Keratinocyte (primary cell): ENCODE results near the gene SYT15B.
"Not testable (repeated sequence)": the region's sequence is repeated elsewhere in the genome, so short reads cannot be mapped to it uniquely, and the experiment has no call there.

Source experiments
- CTCF ChIP-seq, 3 experiments: IDR thresholded peaks in 1 of 3; conservative IDR thresholded peaks in 1 of 3; optimal IDR thresholded peaks in 1 of 3; 2 replicates in 2 of 3; 3 replicates in 1 of 3; pipeline versions ENCODE3 to v1.5.1; 2011; ENCODE audit warnings: low read length in 3 of 3, mild to moderate bottlenecking in 3 of 3, moderate library complexity in 2 of 3, control low read depth in 1 of 3, inconsistent platforms in 1 of 3; ENCODE audit not compliant: insufficient read depth in 2 of 3; ENCODE audit errors: extremely low read depth in 1 of 3
- EZH2 ChIP-seq: IDR thresholded peaks from one replicate; pipeline ENCODE4 v1.6.1; 2012; ENCODE audit warnings: inconsistent platforms, mild to moderate bottlenecking, low read length, moderate library complexity

- not testable (repeated sequence) for TF ChIP-seq EZH2; CTCF (optimal IDR thresholded peaks at IDR 0.05 in 1 of 3, IDR thresholded peaks at IDR 0.05 in 1 of 3, conservative IDR thresholded peaks at IDR 0.05 in 1 of 3; ENCODE audit: extremely low read depth in 1 of 3, insufficient read depth in 2 of 3, low read length in 3 of 3)
Measured at GRCh38 chr10:47756169-47756568, 7.2 kb downstream of the SYT15B start.
